ENCODE data around the gene PAIP1. TPM values are rescaled to one million over a fixed set of nuclear protein-coding genes. Genes with fewer than 3 reads are reported as not detected.
"Not testable (repeated sequence)": the region's sequence is repeated elsewhere in the genome, so short reads cannot be mapped to it uniquely, and the experiment has no call there.

Gene PAIP1
- total RNA-seq, 1 donor from 2014 or later, result 101 TPM

- Histone ChIP-seq H3K36me3 (ENCODE audit: insufficient read depth, low read length) (peaks cover 25% of the 10 kb centered on the region), H3K9ac (ENCODE audit: low read length) (no peak overlapping the region), H3K27ac (ENCODE audit: low read depth, low read length) (no peak overlapping the region), H4K20me1 (ENCODE audit: insufficient read depth, low read length) (peaks cover 63% of the 10 kb centered on the region), H3K27me3 (ENCODE audit: insufficient read depth, low read length) (no peaks in the 10 kb centered on the region), H3K4me2 (ENCODE audit: low read length) (no peak overlapping the region), H3K79me2 (ENCODE audit: insufficient read depth, low read length) (peaks cover 92% of the 10 kb centered on the region), H2AFZ (ENCODE audit: low read depth, low read length) (no peak overlapping the region), H3K4me1 (ENCODE audit: insufficient read depth, low read length) (peaks cover 10% of the 10 kb centered on the region), H3K9me3 (ENCODE audit: insufficient read depth, low read depth, low read length) (no peaks in the 10 kb centered on the region), H3K4me3 (ENCODE audit: insufficient read depth, low read depth, low read length) (no peak overlapping the region)
- Mint-ChIP-seq H3K4me1 (ENCODE audit: low read depth, unreplicated experiment) (peaks cover 10% of the 10 kb centered on the region), H3K27ac (ENCODE audit: unreplicated experiment) (no peak overlapping the region), H3K9me3 (ENCODE audit: unreplicated experiment) (no peaks in the 10 kb centered on the region), H3K27me3 (ENCODE audit: low read depth, unreplicated experiment) (no peaks in the 10 kb centered on the region), H3K36me3 (ENCODE audit: low read depth, unreplicated experiment) (peaks cover 10% of the 10 kb centered on the region), H3K4me3 (ENCODE audit: unreplicated experiment) (no peak overlapping the region)
- FAIRE-seq (no peak), DNase-seq (ENCODE audit: low read depth) (no peak)
- no peak for TF ChIP-seq CTCF (IDR thresholded peaks at IDR 0.05; ENCODE audit: insufficient read depth, low read depth, low read length)
- TF ChIP-seq EZH2 (IDR thresholded peaks at IDR 0.05; ENCODE audit: insufficient read depth, low read length), result no peak
Measured at GRCh38 chr5:43551731-43552130, 5.1 kb downstream of the PAIP1 start.

GRCh38 chr5:43549272-43549671 is 7.6 kb downstream of the PAIP1 start:
- Histone ChIP-seq H3K79me2 (ENCODE audit: insufficient read depth, low read length) (peaks cover 91% of the 10 kb centered on the region), H3K36me3 (ENCODE audit: insufficient read depth, low read length) (peaks cover 45% of the 10 kb centered on the region), H4K20me1 (ENCODE audit: insufficient read depth, low read length) (peaks cover 76% of the 10 kb centered on the region)
- not testable (repeated sequence) for H3K27me3 Mint-ChIP-seq (ENCODE audit: low read depth, unreplicated experiment); H3K9ac ChIP-seq (ENCODE audit: low read length); FAIRE-seq; H3K4me3 ChIP-seq (ENCODE audit: insufficient read depth, low read depth, low read length); H3K4me3 Mint-ChIP-seq (ENCODE audit: unreplicated experiment); H3K9me3 ChIP-seq (ENCODE audit: insufficient read depth, low read depth, low read length); DNase-seq (ENCODE audit: low read depth); H3K27ac ChIP-seq (ENCODE audit: low read depth, low read length); H3K27ac Mint-ChIP-seq (ENCODE audit: unreplicated experiment); H3K4me1 Mint-ChIP-seq (ENCODE audit: low read depth, unreplicated experiment); H3K27me3 ChIP-seq (ENCODE audit: insufficient read depth, low read length); H3K4me1 ChIP-seq (ENCODE audit: insufficient read depth, low read length); H3K4me2 ChIP-seq (ENCODE audit: low read length); H2AFZ ChIP-seq (ENCODE audit: low read depth, low read length); H3K9me3 Mint-ChIP-seq (ENCODE audit: unreplicated experiment)
- H3K36me3 Mint-ChIP-seq (ENCODE audit: low read depth, unreplicated experiment), result peaks cover 16% of the 10 kb centered on the region

GRCh38 chr5:43548358-43548757 is 8.5 kb downstream of the PAIP1 start:
- FAIRE-seq (no peak), DNase-seq (ENCODE audit: low read depth) (no peak)
- Histone ChIP-seq H2AFZ (ENCODE audit: low read depth, low read length) (no peak overlapping the region), H3K79me2 (ENCODE audit: insufficient read depth, low read length) (peaks cover 90% of the 10 kb centered on the region), H4K20me1 (ENCODE audit: insufficient read depth, low read length) (peaks cover 74% of the 10 kb centered on the region), H3K9me3 (ENCODE audit: insufficient read depth, low read depth, low read length) (no peaks in the 10 kb centered on the region), H3K27me3 (ENCODE audit: insufficient read depth, low read length) (no peaks in the 10 kb centered on the region), H3K27ac (ENCODE audit: low read depth, low read length) (no peak overlapping the region), H3K4me3 (ENCODE audit: insufficient read depth, low read depth, low read length) (no peak overlapping the region), H3K4me1 (ENCODE audit: insufficient read depth, low read length) (no peaks in the 10 kb centered on the region), H3K9ac (ENCODE audit: low read length) (no peak overlapping the region), H3K4me2 (ENCODE audit: low read length) (no peak overlapping the region), H3K36me3 (ENCODE audit: insufficient read depth, low read length) (peaks cover 47% of the 10 kb centered on the region)
- TF ChIP-seq EZH2 (IDR thresholded peaks at IDR 0.05; ENCODE audit: insufficient read depth, low read length), result no peak
- no peak for TF ChIP-seq CTCF (IDR thresholded peaks at IDR 0.05; ENCODE audit: insufficient read depth, low read depth, low read length)
- Mint-ChIP-seq H3K27me3 (ENCODE audit: low read depth, unreplicated experiment) (no peaks in the 10 kb centered on the region), H3K4me3 (ENCODE audit: unreplicated experiment) (no peak overlapping the region), H3K4me1 (ENCODE audit: low read depth, unreplicated experiment) (peaks cover 5% of the 10 kb centered on the region), H3K36me3 (ENCODE audit: low read depth, unreplicated experiment) (peaks cover 17% of the 10 kb centered on the region), H3K27ac (ENCODE audit: unreplicated experiment) (no peak overlapping the region), H3K9me3 (ENCODE audit: unreplicated experiment) (no peaks in the 10 kb centered on the region)

Data from astrocyte (in vitro differentiated cells and primary cell).